ENCODE data around the gene EYA4.

EYA4 gene

DNA sequence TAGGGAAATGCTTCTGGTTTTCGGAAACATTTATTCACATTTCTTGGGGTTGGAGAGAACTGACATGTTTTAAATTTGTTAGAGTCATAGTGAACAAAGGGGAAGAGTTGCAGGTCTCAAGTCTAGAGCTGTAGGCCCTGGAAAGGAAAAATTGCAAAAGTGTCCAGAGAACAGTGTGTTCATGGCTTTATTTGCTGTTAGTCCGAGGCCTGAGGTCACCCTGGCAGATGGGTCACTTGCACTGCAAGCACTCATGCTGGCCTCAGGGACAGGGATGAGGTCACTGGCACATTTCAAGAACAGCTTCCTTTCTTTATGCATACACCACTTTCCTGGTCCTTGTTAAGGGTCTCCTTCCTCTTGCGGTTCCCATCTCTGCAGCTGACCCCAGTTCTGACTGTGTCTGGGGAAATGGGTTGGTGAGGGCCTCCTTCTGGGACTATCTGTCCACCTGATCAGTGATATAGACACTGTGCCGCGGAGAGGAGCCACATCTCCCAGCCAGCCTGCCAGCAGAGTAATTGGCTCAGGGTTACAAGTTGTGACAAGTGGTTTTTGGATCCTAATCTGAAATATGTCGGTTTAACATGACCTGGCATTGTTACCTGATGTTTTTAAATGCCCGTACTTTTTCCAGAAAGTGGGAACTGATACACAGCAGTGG is 194.0 kb downstream of the EYA4 start:
- no peak for DNase-seq (ENCODE audit: low read depth in 2 of 2, low spot score in 1 of 2)

DNA sequence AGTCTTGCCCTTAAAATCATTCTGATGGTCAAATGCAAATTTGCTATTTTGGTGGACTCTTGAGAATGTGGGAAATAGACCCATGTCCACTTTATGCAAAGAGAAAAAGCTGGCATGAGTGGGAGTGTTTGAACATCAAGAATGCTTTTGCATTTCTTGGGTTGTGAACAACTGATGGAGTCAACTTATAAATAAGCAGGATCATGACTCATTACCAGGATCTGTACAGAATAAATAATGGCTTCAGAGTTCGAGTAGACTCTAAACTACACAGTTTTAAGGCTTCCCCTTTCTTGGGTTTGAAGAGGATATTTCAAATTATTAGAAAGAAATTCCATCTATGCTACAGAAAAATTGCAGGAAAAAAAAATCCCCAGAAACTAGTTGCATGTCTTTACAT is 195.5 kb downstream of the EYA4 start:
- no peak for DNase-seq (ENCODE audit: low read depth in 2 of 2, low spot score in 1 of 2)

DNA sequence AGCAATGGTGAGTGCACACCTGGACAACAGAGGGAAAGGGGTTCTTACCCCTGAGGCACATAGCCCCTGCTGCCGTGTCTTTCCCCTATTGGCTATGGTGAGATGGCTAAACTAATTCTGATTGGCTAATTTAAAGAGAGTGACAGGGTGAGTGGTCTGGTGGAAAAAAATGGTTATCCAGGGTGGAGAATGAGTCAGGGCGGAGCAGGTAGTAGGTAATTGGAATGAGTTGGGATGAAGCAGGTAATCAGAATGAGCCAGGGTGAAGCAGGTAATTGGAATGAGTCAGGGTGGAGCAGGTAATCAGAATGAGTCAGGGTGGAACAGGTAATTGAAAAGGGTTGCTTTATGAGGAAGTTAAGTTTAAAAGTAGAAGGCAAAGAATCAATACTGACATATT is 200.3 kb downstream of the EYA4 start:
- no peak for DNase-seq (ENCODE audit: low read depth in 2 of 2, low spot score in 1 of 2)

DNA sequence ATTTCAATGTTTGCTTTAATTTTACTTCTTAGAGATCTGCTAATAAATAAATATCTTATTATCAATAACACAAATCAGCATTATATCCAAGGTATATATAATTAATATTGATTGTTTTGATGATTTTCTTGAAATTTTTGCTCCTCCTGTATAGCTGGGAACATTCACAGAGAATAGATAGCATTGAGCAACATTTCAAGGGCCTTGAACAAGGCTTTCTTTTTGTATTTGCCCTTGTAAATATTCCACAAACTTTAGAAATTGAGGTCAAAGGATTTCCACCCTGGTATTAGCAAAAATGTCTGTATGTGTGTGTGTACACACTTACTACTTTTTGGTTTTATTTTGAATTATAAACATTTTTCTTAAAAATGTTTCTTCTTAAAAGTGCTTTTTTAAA is 205.6 kb downstream of the EYA4 start:
- DNase-seq (ENCODE audit: low read depth in 2 of 2, low spot score in 1 of 2) = no peak

DNA sequence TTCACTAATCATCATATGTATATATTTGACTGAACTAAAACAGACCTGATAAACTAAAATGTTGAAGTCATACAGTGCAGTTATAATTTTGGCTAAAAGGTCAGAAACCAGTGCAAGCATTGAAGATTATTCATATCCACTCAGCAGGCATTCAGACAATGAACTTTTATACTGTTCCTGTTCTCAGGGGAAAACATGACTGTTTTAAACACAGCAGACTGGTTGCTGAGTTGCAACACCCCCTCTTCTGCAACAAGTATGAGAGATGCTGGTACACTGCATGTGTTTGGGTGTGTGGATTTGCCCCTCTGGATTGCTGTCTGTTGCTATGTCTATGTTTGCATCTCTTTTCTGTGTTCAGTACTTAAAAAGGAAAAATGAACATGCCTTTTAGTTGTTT is 206.8 kb downstream of the EYA4 start:
- DNase-seq (ENCODE audit: low read depth in 2 of 2, low spot score in 1 of 2) = no peak

DNA sequence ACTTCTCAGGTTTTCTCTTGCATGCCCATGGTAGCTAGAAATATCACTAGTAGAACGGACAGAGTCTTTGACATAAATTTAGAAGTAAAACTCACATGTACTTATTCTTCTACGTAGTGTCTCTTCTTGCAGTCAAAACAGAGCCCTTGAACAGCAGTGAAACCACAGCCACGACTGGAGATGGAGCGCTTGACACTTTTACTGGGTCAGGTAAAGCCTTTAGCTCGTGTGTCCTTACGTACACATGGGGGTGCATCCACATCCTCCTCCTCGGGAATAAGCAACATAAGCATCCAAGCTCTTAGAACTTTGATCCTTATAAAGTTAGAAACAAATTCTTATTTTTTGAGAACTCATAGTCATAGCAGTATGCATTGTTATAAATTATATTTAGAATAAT is 215.3 kb downstream of the EYA4 start:
- DNase-seq (ENCODE audit: low read depth in 2 of 2, low spot score in 1 of 2) = no peak

DNA sequence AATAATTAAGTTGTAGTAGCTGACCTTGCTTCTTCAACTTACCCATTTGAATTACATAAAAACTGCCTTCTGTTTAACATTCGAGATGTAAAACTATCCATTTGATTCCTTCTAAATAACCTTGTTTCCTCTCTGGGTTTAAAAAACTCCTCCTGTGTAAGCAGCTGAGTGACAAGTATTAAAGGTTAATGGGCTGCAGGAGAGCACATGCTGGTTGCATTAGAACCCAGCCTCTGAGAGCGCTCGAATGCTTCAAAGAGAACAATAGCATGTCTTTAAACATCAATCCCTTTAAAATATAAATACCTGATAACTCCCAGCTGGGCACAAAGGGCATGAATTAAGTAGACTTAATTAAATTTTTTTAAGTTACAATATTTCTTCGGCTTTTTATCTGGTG is 215.8 kb downstream of the EYA4 start:
- no peak for DNase-seq (ENCODE audit: low read depth in 2 of 2, low spot score in 1 of 2)

DNA sequence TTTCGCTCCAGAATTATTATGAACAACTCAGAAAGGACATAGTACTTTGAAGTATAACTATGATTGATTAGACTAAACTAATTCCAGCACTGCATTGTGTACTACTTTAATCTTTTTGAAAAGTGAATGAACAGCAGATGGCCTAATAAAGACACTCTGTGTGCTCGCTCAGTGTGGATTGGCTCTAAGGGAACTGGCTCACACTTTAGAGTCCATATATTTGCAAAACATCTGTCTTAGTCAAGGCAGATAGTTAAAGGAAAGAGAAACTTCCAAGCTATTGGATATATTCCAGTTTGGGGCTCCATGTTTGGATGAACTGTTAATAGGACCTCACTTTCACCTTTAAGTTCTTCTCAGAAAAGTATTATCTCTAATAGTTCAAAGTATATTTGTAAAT is 218.9 kb downstream of the EYA4 start:
- DNase-seq (ENCODE audit: low read depth in 2 of 2, low spot score in 1 of 2) = no peak

DNA sequence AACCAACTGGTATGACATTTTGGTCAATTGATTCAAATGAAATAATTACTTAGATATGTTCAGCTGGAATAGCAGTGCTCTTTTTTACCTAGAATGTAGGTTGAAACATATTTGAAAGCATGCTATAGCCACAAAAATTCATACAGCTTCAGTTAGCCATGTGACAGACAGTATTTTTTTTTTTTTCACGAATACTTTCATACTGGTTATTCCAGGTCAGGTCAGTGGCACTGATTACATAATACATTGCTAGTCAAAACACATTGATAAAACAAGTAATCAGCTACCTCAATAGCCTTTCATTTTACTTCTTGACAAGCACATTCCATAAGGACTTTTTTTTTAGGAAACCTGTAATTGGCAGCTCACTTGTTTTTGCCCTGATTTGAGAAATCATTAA is 222.6 kb downstream of the EYA4 start:
- no peak for DNase-seq (ENCODE audit: low read depth in 2 of 2, low spot score in 1 of 2)

DNA sequence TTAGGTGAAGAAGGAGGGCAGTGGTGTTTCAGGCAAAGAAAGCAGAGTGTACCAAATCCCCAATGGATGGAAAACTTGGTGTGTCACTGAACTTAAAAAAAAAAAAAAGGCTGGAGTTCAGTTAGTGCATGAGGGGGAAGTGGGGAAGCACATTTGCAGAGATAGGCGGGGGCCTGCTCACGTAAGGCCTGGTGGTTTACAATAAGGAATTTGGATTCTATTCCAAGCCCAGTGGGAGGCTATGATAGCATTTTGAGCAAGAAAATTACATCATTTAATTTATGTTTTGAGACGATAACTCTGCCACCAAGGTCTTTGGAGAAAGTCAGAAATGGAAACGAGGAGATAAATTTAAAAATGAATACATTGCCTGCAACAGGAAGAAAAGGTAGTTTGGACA is 225.5 kb downstream of the EYA4 start:
- no peak for DNase-seq (ENCODE audit: low read depth in 2 of 2, low spot score in 1 of 2)

DNA sequence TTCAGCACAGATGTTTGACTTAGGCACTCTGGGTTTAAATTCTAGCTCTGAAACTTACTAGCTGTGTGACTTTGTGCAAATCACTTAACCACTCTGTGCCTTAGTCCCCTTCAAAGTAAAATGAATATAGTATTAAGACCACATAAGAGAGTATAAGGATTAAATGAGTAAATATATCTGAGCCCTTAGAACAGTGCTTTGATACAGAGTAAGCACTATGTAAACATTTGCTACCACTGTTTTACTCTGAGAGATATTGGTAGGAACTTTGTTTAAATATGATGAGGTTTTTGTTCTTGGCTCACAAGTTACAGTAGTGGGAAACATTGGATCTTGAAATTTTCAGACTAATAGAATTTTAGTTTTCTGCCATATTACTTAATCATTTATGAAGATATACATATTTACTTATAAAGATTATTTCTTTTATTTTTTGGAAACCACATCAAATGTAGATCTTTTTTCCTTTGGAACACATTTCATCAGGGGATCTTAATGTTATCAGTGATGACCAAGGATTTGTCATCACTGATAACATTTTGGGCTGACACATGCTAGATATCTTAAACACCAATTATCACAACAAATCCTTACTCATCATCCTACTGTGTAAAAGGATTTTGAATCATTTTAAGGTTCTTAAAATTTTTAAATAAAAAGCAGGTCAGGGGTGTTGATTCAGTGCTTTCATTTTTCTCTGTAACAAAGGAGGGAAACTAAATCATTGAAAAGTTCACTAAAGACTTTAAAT is 226.2 kb downstream of the EYA4 start:
- no peak for DNase-seq (ENCODE audit: low read depth in 2 of 2, low spot score in 1 of 2)

DNA sequence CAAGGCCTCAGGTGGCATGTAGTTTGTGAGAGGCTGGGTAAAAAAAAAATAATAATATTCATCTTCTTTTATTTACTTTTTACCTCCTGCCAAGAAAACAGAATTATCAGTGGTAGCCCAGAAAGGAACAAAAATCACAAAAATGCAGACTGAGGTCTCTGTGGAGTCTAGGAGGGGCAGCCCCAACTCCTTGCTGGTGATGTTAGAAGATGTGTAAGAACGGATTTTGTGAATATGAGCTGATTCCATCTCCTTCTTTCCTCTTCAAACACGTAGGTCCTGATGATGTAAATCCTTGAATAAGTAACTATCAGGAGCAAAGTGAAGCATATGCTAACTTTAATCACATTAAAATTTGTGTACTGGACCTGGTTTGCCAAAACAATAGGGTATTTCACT is 226.8 kb downstream of the EYA4 start:
- DNase-seq (ENCODE audit: low read depth in 2 of 2, low spot score in 1 of 2) = no peak

DNA sequence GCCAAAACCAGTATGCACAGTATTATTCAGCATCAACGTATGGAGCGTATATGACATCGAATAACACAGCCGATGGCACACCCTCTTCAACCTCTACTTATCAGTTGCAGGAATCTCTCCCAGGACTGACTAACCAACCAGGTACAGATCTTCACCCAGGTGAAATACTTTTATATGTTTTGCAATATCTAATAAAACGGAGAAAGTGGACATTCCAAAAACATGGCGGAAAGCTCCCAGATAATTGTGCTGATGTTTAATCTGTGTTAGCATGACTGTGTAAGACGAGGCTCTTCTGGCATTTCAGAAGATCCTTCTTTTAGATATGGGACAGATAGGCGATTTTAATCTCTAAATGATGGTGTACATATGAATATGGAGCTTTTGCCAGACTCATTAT is 227.4 kb downstream of the EYA4 start:
- DNase-seq (ENCODE audit: low read depth in 2 of 2, low spot score in 1 of 2) = no peak

DNA sequence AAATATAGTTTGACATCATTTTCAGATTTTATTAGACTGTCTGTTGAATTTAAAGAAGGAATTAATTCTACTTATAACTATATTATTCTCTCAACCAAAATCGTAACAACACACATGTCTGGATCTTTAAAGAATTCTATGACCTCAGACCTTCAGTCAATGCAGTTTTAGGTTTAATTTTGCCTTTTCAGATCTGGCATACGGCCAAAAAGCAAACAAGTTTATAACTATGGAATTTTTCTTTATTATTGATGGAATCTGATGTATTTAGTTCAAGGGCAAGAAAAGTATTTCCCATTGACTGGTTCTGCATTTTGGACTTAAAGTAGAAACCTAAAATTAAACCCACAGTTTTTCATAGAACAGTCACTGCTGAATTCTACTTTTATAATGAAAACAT is 233.4 kb downstream of the EYA4 start:
- no peak for DNase-seq (ENCODE audit: low read depth in 2 of 2, low spot score in 1 of 2)

DNA sequence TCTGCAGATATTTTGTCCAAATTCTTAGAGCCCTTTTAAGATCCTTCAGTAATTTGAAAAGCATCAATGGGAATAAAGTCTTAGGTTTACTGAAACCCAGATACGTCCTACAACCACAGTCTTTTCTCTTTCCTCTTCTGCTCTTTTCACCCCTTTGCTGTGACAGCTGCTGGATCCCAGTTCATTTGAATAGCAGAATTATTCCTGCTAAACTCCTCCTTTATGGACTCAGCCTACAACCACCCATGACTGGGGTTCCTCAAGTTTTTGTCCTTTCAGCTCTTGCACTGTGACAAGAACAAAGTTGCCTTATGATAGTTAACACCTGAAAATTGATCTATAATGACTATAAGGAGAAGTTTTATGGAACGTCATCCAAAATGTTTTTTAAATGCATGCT is 237.5 kb downstream of the EYA4 start:
- DNase-seq (ENCODE audit: low read depth in 2 of 2, low spot score in 1 of 2) = no peak

DNA sequence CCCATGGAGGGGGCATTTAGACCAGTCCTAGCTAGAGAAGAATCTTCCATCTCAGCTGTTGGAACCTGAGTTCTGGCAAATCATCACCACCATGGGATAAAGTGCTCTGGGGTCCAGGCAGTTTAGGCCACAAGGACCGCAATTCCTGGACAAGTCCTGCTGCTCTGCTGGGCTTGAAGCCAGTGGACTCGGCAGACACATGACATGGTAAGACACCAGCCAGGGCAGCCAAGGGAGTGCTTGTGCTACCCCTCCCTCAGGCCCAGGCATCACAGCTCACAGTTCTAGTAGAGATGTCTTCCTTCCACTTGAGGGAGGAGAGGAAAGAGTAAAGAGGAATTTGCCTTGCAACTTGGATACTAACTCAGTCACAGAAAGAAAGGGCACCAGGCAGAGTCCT is 246.0 kb downstream of the EYA4 start:
- no peak for DNase-seq (ENCODE audit: low read depth in 2 of 2, low spot score in 1 of 2)

DNA sequence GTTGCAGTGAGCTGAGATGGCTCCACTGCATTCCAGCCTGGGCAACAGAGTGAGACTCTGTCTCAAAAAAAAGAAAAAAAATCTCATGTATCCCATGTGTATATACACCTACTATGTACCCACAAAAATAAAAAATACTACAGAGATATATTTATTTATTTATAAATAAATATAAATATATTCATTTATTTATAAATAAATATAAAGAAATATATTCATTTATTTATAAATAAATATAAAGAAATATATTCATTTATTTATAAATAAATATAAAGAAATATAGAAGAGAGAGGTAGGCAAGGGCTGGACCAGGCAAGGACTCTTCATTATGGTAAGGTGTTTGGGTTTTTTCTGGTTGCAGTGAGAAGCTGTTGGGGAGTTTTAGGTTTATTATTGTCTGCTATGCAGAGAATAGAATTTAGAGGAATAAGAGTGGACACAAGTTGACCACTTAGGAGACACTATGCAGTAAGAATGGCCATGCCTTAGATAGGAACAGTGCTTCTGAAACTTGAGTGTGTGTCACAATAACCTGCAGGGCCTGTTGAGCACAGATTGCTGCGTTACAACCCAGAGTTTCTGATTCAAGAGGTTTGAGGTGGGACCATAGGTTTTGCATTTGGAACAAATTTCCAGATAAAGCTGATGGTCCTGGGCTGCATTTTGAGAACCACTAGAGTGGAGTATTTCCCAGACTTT is 254.2 kb downstream of the EYA4 start:
- no peak for DNase-seq (ENCODE audit: low read depth in 2 of 2, low spot score in 1 of 2)

DNA sequence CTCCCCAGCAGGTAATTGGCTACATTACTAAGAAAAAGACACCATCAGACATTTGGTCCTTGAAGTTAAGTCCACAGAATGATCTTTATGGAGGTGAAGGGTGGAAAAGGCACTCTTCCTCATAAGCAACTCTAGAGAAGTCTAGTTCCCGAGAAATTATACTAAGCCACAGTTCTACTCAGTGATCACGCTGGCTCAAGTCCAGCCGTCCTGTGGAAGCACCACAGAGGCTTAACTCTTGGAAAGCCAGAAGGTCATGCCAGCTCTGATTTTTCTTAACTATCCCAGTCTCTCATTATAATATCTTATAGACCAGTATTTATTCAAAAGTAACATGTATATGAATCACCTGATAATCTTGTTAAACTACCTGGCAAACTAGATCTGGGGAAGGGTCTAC is 258.5 kb downstream of the EYA4 start:
- DNase-seq (ENCODE audit: low read depth in 2 of 2, low spot score in 1 of 2) = no peak

DNA sequence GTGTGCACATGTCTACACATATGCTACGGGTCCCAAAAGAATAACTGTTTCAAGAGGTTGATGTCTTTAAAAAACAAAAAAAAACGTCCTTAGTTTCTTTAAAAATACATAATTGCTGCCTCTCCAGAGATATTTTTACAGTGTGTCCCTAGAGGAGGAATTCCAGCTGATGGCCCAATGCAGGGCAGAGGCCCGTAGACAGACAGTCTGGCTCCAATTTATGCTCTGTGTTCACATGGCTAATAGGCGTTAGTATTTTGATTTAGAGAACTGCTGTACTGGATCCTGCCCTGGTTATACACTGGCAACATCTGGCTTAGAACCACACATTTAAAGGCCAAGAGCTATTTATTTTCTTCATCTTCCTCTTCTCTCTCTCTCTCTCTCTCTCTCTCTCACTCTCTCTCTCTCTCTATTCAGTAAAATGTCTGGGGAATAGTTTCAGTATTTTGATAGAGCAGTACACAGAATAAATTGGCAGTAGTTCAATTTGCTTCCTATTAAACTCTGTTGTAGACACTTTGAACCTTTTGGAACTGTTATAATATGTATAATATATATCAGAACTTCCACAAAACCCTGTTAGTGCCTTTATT is 260.6 kb downstream of the EYA4 start:
- no peak for DNase-seq (ENCODE audit: low read depth in 2 of 2, low spot score in 1 of 2)

DNA sequence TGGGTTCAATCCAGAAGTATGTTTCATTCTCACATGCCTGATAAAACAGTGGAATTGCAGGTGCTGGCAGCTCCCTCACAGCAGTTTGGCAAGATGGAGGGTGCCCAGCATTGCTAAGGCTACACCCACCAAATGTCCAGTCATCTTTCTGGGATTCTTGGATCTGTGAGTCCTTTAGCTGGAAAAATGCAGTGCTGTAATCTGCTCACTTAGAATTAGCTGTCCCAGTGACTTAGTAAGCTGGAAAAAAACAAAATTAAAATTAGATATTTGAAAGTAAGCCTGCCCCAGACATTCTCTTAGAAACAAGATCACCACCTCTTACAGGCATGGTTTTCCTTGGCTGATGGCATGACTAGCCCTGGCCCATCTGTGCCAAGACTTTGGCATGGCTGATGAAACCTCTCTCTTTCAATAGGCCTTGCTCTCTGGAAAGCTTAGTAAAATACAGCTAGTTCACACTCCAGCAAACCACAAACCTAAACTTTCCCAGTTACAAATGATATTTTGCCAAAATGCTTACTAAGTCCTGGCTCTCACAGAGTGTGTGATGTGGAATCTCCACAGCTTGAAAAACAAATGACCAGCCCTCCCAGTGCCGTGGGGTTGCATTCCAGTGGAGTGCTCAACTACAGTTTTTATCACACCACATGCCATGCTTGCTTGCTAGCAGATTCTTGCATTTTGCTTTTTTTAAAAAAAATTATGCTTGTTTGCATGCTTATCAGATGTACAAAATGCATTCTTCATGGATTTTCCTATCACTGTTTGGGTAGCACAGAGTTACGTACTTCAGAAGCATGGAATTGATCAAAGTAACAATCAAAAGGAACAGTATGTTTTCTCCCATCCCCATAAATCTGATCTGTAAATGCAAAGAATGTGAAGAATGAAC is 261.5 kb downstream of the EYA4 start:
- DNase-seq (ENCODE audit: low read depth in 2 of 2, low spot score in 1 of 2) = no peak

DNA sequence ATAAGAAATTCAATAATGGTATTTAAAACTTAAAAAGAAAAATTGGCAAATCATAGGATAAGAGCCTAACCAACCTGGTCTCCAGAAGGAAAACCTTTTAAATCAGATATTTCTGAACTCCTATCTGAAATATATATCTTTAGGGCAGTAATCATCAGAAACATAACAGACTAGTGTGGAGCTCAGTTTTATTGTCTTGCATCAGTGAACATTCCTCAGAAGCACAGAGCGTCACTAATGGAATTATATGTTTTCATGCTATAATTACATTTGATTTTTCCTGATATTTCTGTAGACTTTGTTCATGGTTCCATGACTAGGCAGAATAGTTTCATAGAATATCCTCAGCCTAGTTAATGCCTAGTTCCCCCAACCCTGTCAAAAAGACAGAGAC is 262.2 kb downstream of the EYA4 start:
- DNase-seq (ENCODE audit: low read depth in 2 of 2, low spot score in 1 of 2) = no peak

Measured in stimulated activated CD8-positive, alpha-beta memory T cell treated with anti-CD3 and anti-CD28 coated beads, Interleukin-4, amount 100 ng/mL, for 4 hours (primary cell).